ENCODE results near the gene CHIT1.
A peak's percentile ranks its signal among the peaks of the same experiment; 100 is the strongest.

CHIT1 gene

DNA sequence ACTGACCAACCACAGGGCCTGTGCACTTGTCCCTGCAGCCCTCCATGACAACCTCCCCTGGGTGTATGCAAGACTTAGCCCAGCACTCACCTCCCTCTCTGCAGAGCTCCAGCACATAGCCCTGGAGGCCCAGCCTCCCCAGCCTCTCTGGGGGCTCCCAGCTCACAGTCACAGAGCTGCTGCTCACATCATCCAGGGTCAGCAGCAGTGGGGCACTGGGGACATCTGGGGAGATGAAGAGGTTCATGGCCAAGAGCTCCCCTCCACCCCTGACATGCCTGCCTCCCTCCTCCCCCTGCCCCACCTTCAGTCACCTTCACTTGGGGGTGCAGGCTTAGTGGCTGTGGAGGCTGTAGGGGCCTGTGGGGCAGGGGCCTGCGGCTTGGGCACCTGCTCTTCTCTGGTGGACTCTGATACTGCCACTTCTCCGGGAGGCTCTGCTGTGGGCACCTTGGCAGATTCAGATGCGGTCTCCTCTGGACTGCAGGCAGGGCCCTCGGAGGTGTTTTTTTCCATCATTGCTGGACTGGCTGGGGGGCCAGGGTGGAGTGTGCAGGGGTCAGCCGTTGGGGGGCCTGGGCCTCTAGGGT lies 54.1 kb downstream of the CHIT1 start, which contains the start of gene MYBPH:
Gene MYBPH (minus strand): TSS at position 590 of the 590 bp plus-strand sequence. CDS start 71 bp downstream, at position 519.
- no peak for DNase-seq (ENCODE audit: low read depth in 2 of 2)

DNA sequence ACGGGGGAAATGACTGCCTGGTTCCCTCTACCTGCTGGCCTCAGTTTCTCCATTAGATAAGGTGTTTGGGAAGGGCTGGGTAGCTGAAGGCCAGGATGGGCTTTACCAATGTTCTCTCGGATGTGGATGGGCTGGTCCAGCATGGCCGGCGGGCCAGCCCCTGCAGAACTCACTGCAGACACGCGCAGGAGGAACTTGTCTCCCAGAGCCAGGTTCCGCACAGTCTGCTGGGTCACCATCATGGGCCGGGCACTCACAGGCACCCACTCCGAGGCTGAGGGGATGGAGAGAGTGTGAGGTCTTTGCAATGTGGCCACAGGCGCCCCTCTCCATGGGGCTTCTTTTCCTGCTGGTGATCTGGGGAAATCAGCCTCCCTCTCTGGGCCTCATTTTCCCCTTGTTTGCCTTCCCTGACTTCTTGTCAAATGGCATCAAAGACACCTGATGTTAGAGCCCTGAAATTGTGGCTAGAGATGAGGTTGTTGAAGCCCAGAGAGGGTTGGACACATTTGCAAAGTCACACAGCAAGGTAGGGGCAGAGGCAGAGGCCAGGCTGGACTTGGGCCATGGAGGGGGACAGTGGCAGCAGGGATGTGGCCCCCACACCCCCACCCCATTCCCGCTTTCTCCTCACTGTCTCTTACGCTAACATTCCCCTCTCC lies 55.0 kb downstream of the CHIT1 start:
- no peak for DNase-seq (ENCODE audit: low read depth in 2 of 2)

DNA sequence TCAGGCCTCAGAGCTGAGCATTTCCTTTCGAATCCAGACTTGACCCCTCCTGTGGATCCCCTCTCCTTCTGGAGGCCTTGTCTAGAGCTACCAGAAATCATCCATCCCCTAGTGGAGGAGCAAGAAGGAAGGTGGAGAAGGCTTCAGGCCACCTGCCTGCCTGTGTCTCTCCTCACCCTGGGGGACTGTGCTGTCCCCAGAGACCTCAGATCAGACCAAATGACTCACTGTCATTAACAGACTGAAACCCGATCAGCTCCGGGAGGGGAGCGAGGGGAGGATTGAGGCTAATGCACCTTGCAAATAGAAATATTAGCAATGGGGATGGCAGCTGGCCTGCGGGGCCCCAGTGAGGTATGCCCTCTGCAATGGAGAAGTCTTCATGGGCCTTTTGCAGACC lies 55.9 kb downstream of the CHIT1 start:
- no peak for DNase-seq (ENCODE audit: low read depth in 2 of 2)

DNA sequence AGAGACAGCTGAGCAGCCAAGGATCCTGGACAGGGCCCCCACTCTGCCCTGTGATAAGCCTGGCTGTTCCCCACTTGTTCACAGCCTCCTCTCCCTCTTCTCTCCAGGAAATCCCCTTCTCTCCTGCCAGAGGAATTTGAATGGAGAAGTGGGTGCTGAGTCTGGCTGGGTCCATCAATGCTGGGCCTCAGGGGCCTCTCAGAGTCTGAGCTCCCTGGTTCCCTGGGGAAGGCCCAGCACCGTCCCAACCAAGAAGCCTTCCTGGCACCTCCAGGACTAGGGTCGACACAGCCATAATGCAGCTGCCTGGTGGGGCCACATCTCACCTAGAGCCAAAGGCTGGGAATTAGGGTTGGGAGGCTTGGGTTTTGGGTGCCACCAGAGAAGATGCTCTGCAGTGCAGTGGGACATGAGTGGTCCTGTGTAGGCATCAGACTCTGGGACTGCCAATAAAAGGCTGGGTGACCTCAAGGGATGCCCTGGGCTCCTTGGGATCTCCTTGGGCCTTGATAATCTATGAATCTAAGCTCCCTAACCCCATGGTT lies 56.4 kb downstream of the CHIT1 start:
- DNase-seq (ENCODE audit: low read depth in 2 of 2), result no peak

DNA sequence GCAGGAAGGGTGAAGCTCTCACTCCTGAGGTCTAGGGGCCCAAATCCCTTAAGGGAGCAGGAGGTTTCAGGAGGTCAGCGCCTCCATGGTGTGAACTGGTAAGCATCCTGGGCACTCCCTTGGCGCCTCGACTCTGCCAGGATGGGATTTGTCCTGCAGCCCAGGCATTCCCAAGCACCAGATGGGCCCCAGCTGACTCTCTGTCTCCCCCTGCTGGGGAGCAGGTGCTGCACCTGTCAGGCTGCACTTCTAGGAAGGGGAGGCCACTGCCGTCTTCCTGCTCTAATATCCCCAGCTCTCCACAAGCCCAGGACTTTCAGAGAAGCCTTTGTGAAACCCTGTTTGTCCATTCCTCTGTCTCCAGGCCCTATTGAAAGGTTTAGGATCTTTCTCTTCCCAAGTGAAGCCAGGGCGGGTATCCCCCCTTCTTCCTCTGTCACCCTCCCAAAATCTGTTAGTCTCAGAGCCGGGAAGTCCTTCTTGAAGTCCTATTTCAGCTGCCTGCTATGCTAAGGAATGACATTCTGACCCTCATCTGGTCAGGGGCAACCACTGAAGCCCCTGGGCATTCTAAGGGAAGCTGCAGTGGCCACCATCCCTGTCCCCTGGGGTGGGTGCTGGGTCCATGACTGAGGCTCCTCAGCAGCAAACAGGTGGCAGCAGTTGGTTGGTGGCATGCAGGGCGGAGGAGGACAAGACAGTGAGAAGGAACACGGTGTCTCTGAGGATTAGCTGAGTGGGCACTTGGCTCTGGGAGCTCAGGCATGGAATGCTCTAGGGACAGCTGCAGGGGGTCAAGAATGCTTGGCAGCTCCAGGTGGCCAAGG lies 57.1 kb downstream of the CHIT1 start:
- peak; percentile 14 to 18 for DNase-seq (ENCODE audit: low read depth in 2 of 2)

DNA sequence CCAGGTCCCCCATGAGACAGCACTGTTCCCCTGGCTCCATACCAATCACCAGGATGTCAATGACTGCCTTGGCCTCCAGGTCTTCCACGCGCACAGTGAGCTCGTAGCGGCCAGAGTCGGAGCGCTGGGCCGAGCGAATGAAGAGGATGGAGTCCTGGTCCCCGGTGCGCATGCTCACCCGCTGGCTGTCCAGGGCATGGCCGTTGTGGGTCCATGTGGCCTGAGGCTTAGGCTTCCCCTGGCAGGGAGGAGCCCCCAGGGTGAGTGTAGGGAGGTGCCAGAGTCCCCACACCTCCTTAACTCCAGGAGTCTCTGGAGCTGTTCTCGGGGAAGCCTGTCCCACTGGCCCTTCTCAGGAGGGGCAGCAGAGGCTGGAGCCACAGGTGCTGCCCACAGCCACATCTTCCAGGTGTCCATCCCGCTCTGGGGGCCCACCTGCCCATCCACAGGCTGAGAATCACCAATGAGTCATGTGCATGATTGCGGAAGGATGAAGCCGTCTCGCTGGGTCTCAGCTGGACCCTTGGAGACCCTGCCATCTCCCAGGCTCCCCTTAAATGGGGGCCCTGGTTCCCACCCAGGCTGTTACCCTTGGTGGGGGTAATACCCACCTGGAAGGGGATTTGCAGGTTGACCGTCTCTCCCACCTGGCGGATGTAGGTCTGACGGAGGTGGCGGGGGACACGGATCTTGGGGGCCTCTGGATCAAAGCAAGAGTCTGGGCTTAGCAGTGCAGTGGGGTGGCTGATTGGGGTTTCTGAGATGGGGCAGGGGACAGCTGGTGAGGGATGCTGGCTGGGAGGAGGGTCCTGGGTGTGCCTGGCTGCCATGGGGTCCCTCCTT lies 57.9 kb downstream of the CHIT1 start:
- no peak for DNase-seq (ENCODE audit: low read depth in 2 of 2)

DNA sequence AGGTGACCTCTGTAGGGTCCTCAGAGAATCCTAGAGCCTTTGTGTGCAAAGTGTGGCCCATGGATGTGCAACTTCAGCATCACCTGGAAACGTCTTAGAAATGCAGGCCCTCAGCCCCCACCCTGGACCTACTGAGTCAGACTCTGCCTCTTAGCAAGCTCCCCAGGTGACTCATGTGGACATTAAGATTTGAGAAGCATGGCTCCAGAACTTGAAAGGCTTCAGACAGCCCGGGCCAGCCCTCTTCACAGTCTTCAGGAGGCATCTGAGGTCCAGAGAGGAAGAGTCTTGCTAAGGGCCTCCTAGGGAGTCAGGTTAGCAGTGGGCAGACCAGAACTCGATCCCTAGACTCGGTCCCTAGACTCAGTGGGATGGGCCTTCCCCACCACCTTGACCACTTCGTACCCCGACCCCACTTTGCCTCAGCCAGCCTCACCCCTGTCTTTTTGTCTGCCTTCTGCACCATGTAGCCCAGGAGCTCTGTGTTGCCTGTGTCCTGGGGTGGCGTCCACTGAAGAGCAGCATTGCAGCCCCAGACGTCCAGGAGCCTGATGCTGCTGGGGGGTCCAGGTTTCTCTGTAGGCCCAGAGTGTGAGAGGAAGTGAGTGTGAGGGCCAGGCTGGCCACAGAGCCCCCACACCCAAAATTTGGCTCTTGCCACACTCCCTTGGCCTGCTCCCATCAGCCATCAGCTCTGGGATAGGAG lies 58.7 kb downstream of the CHIT1 start:
- DNase-seq (ENCODE audit: low read depth in 2 of 2), result no peak

DNA sequence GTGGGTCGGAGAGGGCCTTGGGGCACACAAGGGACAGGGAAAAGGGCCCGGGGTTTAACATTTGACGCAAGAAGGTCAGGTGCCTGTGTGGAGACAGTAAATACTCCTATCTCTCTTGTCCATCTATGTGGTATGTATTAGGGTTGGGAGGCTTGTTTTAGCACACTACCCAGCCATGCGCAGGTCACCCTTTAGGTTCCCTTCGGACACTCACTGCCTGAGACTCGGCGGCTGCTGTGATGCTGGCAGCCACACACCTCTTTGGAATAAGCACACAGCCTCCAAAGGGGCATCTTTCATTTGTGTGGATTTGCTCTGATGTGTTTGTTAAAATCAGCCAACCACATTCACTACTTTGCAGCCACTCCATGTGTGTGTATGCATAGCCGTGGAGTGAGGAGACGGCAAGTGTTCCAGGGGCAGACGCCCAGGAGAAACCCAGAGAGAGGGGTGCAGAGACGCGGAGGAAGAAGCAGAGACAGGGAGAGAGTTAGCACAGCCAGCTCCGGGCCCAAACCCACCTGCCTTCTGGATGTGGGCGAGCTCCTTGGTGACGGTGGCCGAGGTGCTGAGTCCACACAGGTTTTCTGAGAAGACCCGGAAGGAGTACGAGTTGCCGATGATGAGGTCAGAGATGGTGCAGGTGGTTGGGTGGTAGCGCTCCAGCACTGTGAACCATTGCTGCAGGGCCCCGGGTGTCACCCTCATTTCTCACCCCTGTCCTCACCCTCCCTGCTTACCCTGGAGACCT lies 59.5 kb downstream of the CHIT1 start:
- no peak for DNase-seq (ENCODE audit: low read depth in 2 of 2)

DNA sequence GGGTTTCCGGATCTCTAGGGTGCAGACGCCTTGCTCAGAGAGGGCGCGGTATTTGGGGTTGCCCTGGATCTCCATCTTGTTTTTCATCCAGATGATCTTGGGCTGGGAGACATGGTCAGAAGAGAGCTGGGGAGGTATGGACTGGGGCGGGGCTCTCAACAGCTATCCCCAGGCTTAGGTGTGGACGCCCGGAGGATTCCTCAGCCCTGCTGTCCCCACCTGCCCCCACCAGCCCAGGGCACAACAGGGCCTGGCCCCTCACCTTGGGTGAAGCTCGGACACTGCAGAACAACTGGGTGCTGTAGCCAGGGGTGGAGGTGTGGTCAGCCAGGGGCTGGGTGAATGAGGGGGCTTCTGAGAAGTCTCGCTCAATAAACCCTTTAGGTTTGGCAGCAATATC lies 60.5 kb downstream of the CHIT1 start:
- no peak for DNase-seq (ENCODE audit: low read depth in 2 of 2)

DNA sequence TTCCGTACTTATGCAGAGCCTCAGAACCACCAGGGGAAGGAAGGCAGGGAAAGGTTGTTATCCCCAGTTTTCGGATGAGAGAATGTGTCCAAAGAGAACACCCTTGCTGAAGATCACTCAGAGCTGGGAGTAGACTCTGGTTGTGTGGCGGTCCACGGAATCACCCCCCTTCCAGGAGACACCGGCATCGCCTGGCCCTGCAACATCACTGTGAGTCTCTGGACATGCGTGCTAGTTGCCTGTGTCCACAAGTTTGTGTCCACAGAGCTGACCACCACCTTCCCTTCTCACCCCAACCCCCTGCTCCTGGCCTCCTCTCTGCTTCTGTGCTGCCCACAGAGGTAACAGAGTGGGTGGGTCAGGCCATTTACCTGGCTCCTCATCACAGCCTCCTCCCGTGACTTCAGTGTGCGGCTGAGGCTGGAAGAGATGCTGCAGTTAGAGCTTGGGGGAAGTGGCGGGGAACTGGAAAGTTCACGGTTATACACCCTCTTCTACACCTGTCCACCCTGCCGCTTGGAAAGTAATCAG lies 61.2 kb downstream of the CHIT1 start:
- DNase-seq (ENCODE audit: low read depth in 2 of 2), result no peak

DNA sequence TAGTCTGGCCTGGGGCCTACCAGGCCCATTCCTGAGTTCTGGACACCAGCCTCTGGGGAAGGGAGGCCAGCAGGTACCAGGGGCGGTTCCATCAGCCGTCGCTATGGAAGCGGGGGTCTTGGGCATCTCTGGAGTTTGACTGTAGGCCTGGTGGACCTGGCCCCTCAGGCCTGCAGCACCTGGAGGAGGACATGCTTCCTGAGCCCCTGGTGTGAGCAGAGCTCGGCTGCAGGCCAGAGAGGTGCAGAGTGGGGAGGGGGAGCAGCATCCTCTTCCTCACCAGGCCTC lies 61.6 kb downstream of the CHIT1 start:
- DNase-seq (ENCODE audit: low read depth in 2 of 2), result no peak

DNA sequence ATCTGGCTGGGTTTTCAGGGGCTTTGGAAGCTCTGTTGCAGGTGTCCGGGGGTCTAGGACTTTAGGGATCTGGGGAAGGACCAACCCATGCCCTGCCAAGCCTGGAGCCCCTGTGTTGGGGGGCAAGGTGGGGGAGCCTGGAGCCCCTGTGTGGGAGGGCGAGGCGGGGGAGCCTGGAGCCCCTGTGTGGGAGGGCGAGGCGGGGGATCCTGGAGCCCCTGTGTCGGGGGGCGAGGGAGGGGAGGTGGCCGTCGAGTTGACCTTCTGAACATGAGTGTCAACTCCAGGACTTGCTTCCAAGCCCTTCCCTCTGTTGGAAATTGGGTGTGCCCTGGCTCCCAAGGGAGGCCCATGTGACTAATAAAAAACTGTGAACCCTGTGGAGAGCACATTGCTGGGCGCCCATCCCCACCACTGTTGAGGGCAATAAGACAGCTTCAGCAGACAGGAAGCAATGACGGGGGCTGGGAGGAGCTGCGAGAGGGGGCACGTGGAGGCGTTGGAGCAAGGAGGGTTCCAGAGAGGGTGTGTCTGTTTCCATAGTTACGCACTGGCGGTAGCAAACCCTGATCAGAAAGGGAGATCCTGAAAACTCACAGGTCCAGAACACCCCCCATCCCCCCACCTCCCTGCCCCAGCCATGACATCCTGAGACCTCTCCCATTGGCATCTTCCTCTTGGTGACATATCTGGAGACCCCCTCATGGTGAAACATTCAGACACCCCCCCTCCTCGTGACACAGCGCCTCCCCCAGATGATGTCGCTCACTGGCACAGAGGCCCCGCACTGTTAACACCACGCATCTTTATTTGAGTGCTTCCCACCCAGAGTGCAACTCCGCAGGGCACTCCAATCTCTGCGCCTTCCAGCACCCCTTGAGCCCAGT lies 62.2 kb downstream of the CHIT1 start:
- DNase-seq (ENCODE audit: low read depth in 2 of 2), result no peak

DNA sequence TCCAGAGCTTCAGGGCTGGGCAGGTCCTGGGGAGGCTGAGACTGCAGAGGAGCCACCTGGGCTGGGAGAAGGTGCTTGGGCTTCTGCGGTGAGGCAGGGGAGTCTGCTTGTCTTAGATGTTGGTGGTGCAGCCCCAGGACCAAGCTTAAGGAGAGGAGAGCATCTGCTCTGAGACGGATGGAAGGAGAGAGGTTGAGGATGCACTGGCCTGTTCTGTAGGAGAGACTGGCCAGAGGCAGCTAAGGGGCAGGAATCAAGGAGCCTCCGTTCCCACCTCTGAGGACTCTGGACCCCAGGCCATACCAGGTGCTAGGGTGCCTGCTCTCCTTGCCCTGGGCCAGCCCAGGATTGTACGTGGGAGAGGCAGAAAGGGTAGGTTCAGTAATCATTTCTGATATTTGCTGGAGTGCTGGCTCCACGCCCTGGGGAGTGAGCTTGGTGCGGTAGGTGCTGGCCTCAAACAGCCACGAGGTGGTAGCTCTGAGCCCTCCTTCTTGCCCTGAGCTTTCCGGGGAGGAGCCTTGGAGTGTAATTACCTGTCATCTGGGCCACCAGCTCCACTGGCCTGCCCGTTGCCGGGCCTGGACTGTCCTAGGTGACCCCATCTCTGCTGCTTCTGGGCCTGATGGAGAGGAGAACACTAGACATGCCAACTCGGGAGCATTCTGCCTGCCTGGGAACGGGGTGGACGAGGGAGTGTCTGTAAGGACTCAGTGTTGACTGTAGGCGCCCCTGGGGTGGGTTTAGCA lies 63.1 kb downstream of the CHIT1 start:
- no peak for DNase-seq (ENCODE audit: low read depth in 2 of 2)

All from fibroblast of skin of left quadriceps (primary cell).